GM18519 (cell line): ENCODE data around the gene RAPGEF2.

Experiments
- ATAC-seq: cut with Tn5 transposase; IDR thresholded peaks from one replicate; pipeline ENCODE4 v1.9.1; 2021; ENCODE audit warnings: mild to moderate bottlenecking, moderate library complexity; ENCODE audit not compliant: unreplicated experiment, low FRiP score

The RAPGEF2 gene

DNA sequence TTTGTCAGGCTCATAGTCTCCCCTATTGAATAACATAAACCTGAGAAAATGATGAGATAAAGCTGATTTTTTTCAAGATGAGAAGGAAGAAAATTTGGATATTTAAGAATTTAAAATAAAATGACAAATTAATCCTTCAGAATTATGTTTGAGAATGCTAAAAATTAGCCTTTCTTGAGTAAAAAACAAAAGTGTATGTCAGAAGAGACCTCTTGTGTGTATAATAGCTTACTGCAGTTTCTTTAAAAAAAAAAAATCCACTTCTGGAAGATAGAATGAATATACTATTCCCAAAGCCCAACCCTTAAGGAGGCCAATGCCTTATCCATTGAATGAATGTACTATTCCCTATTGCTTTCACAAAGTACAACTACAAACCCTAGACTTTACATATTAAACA is 281.8 kb downstream of the RAPGEF2 start:
- ATAC-seq = no peak

DNA sequence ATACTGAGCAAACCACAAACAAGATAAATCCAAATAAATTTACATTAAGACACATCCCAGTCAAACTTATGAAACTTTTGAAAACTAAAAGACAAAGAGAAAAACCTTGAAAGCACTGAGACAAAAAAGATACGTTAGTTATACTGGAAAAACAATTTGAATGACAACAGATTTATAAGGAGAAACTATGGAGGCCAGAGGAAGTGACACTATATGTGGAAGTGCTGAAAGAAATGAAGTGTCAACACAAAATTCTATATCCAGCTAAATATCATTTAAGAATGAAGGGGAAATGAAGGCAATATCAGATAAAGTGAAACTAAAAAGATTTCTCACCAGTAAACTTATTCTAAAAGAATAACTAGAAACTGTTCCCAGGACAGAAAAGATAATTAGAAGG is 283.7 kb downstream of the RAPGEF2 start:
- no peak for ATAC-seq

DNA sequence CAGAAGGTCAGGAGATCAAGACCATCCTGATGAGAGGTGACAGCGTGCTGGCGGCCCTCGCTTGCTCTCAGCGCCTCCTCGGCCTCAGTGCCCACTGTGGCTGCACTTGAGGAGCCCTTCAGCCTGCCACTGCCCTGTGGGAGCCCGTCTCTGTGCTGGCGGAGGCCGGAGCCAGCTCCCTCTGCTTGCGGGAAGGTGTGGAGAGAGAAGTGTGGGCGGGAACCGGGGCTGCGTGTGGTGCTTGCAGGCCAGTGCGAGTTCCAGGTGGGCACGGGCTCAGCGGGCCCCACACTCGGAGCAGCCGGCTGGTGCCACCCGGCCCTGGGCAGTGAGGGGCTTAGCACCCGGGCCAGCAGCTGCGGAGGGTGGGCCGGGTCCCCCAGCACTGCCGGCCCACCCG is 286.9 kb downstream of the RAPGEF2 start:
- ATAC-seq = no peak

DNA sequence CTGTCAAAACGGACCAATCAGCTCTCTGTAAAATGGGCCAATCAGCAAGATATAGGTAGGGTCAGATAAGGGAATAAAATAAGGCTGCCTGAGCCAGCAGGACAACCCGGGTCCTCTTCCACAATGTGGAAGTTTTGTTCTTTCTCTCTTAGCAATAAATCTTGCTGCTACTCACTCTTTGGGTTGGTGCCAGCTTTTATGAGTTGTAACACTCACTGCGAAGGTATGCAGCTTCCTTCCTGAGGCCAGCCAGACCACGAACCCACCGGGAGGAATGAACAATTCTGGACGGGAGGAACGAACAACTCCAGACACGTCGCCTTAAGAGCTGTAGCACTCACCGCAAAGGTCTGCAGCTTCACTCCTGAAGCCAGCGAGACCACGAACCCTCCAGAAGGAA is 287.8 kb downstream of the RAPGEF2 start:
- ATAC-seq = no peak

DNA sequence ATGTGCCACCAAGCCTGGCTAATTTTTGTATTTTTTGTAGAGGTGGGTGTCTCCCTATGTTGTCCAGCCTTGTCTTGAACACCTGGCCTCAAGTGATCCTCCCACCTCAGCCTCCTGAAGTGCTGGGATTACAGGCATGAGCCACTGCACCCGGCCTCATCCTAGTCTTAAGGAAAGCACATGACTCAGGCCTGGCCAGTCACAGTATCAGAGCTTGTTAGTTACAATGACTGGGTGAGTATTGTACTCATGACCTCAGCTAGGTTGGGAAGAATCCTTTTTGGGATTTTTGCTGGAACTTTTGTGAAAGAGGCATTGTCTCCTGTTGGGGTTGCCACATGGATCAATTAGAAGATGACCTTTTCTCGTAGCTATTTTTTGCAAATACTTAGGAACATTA is 292.8 kb downstream of the RAPGEF2 start:
- ATAC-seq = no peak

GRCh38 chr4:159396151-159396550 is 293.3 kb downstream of the RAPGEF2 start:
- no peak for ATAC-seq

GRCh38 chr4:159398236-159398638 is 295.4 kb downstream of the RAPGEF2 start:
- ATAC-seq = no peak

GRCh38 chr4:159400558-159401225 is 297.8 kb downstream of the RAPGEF2 start:
- no peak for ATAC-seq

- no peak for ATAC-seq
Measured at GRCh38 chr4:159401226-159401712, 298.4 kb downstream of the RAPGEF2 start.

DNA sequence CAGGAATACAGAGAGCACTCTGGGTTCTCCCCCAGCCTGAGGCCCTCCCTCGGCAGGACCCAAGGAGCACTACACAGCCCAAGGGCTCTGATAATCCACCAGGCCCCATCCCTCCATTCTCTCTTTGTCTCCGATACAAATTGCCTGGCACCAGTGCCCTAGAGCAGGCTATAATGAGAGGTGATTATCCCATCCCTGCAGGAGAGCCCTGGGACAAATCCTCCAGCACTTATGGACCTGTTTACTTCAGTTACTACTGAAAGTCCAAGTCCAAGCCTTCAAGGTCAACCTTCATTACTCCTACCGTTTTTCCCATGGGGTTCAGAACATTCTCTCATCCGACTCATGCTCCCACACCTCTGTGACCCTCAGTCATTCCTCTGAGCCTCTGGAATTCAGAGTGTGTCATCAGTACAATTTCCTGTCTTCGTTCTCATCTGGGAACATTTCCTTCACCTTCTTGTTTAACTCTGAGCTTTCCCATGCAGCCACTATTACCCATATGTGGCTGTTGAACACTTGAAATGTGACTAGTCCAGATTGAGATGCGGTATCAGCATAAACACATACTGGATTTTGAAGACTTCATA is 299.0 kb downstream of the RAPGEF2 start:
- no peak for ATAC-seq
